ENCODE results near the gene CASK.

DNA sequence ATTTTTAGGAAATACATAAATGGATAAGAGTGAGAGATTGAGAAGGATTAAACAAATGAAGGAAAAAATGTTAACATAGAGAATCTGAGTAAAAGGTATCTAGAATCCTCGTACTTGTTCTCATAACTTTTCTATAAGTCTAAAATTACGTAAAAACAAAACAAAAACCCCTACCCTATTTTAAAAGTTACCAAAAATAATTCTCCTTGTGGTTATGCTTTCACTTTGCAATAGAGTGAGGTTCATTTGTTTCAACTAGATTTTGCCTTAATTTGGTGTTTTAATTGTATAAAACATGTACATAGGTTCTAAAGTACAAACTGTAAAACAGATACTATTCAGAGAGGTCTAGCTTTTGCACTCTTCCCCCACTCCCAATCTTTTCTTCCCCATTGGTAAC, 238.4 kb downstream of the CASK start:
- TF ChIP-seq POLR2A (IDR thresholded peaks at IDR 0.05) = no peak
- TF ChIP-seq, protein P1, sequence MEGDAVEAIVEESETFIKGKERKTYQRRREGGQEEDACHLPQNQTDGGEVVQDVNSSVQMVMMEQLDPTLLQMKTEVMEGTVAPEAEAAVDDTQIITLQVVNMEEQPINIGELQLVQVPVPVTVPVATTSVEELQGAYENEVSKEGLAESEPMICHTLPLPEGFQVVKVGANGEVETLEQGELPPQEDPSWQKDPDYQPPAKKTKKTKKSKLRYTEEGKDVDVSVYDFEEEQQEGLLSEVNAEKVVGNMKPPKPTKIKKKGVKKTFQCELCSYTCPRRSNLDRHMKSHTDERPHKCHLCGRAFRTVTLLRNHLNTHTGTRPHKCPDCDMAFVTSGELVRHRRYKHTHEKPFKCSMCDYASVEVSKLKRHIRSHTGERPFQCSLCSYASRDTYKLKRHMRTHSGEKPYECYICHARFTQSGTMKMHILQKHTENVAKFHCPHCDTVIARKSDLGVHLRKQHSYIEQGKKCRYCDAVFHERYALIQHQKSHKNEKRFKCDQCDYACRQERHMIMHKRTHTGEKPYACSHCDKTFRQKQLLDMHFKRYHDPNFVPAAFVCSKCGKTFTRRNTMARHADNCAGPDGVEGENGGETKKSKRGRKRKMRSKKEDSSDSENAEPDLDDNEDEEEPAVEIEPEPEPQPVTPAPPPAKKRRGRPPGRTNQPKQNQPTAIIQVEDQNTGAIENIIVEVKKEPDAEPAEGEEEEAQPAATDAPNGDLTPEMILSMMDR (IDR thresholded peaks at IDR 0.05) = no peak

Measured in right lobe of liver (tissue), 4 donors.